GM19193 (cell line): ENCODE data around the gene TLL1.

Experiments used
- POLR2A ChIP-seq: IDR thresholded peaks from 4 replicates; pipeline ENCODE4 v1.6.1; 2011; ENCODE audit not compliant: insufficient read depth, insufficient read length; ENCODE audit errors: extremely low read depth

TLL1 gene

DNA sequence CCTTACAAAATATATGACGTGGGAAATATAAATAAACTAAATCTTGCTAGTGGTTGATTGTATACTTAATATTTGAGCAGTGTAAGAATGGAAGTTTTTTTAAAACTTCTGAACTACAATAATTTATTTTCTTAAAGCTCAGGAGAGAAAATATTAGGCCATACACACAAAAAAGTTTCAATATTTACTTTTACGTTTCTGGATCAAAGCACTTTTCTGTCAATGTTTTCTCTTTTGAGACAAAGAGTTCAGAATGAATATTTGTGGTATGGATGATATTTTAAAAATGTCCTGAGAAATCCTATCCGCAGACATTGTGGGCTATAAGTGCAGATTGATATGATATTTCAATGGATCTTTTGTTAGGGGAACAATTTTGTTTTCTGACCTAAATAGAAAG is 109.9 kb downstream of the TLL1 start:
- no peak for TF ChIP-seq POLR2A

GRCh38 chr4:165986956-165987698 is 114.1 kb downstream of the TLL1 start:
- TF ChIP-seq POLR2A = no peak

DNA sequence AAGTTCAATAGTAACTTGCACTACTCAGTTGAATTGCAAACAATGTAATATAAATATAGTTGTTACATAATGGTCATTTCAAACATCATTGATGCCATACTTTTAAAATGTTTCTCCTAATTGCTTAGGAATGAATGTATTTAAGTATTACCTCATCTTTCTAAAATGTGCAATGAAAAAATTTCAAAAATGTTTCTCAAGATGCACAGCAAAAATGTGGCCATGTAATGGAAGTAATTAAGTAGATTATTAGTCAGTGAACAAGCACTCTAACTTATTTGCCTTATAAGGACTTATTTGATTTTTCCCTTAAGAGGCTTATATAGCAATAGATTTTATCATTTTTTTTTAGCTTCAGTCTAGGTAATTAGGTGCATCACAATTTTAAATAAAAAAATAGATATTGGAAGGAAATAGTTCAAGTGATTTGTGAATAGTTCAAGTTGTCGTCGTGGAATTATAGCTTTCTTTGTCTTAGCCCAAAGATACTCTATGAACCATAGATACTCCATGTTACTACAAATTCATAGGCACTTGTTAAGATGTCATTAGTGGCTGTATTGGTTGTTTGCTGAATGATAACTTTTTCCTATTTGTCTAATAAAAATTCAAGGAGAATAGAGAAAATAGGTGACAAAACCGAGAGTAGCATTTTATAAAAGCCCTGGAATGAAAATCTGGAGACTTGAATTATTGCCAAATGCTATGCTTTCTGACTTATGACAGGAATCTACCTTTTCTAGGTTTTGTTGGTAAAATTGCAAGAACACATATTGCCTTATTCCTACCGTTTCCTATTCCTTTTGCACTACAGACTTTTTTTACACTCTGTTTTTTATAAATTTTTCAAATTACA is 118.5 kb downstream of the TLL1 start:
- no peak for TF ChIP-seq POLR2A

DNA sequence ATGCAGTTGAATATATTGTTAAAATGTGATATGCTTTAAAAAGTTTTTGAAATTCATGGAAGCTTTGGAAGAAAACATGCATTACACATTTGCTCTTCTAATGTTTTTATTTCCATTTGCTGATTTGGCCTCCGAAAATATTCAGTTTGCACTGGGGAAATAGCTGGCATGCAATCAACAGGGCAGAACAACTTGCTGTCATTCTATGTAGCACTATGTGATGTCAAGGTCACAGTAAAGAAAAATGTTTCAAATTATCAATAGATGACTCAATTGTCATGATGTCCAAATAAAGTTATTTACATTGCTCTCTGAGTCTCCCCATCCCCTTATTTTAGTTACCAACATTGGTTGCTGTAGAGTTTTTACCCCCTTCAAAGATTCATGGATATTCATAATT is 119.2 kb downstream of the TLL1 start:
- no peak for TF ChIP-seq POLR2A

DNA sequence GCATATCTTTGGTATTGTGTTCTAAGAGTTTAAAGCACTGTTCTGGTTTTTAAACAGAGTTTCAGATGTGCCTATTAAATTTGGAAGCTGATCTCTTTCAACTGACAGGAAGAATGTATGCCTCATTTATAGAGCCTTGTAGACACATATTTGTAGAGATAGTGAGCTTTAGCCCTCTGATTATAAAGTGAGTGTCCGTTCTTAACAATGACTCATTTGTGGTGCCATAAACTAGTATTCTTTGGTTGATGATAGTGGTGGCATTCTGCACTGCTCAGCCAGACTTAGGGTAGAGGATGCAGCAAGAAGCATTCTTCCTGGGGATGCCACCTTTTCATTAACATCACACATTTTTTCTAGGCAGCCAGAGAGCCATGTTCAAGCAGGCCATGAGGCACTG is 121.7 kb downstream of the TLL1 start:
- no peak for TF ChIP-seq POLR2A

- no peak for TF ChIP-seq POLR2A
Measured at GRCh38 chr4:166003811-166004210, 130.8 kb downstream of the TLL1 start.

GRCh38 chr4:166006217-166006616 is 133.2 kb downstream of the TLL1 start:
- no peak for TF ChIP-seq POLR2A

- no peak for TF ChIP-seq POLR2A
Measured at GRCh38 chr4:166008510-166008909, 135.5 kb downstream of the TLL1 start.

- TF ChIP-seq POLR2A = no peak
Measured at GRCh38 chr4:166012129-166013030, 139.3 kb downstream of the TLL1 start.

DNA sequence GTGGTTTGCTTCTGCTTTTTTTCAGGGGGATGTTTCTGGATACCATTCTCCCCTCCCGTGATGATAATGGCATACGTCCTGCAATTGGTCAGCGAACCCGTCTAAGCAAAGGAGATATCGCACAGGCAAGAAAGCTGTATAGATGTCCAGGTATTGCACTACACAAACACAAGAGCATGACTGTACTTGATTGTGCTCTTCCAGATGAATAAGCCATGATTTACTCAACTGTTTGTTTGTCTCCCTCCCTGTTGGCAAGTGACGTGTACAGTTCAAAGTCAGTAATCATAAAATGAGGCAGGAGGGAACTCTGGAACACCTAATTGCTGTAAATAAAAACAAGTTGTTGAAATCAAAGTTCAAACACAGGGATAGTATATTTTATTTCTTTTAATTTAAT is 141.4 kb downstream of the TLL1 start:
- TF ChIP-seq POLR2A = no peak

DNA sequence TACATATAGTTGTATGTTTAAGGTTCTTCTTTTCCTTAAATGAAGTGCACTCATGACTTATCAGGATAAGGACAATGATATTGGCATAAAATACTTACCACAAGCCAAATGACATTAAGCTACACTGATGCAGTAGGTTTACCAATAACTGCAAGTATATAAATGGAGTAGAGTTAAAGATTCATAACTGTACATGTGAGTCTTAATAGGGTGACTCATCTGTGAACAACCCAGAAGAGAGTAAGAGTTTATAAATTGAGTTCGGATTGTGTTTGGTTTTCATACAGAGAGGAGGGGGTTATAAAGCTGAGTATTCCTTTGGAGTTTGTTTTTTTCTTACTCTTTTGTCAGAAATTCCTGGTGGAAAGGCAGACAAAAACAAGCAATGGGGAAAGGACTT is 144.8 kb downstream of the TLL1 start:
- no peak for TF ChIP-seq POLR2A

GRCh38 chr4:166019441-166020220 is 146.6 kb downstream of the TLL1 start:
- TF ChIP-seq POLR2A = no peak

GRCh38 chr4:166021617-166022016 is 148.6 kb downstream of the TLL1 start:
- no peak for TF ChIP-seq POLR2A

DNA sequence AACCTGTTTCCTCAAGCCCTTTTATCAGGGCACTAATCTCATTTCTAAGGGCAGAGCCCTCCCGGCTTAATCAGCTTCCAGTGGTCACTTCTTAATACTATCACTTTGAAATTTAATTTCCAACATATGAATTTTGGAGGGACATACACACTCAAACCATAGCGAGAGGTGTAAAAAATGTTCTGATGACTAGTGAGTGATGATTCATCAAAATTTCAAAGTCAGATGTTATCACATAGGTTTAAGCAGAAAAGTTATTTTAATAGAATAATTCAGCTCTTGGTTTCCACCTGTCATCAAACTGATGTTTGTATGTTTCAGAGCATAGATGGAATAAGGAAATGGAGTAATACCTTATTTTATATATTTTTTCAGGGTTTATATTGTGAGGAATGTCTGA is 161.9 kb downstream of the TLL1 start:
- TF ChIP-seq POLR2A = no peak

DNA sequence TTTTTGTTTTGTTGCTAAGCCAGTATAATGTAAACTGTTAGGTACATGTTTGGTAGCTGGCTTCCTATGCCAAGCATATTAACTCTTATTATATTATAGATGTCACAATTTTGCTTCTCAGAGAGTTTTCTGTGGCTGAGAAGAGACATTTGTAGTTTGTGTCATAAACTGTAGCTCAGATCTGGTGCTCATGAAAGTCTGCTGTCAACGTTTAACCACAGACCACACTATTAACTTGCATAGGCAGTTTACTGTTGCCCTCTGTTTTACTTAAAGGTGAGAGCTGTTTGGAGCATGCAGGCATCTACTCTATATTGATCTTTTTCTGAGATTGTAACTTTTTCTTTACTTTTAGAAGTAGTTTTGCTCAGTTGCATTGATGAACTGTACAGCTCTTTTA is 166.8 kb downstream of the TLL1 start:
- TF ChIP-seq POLR2A = no peak

DNA sequence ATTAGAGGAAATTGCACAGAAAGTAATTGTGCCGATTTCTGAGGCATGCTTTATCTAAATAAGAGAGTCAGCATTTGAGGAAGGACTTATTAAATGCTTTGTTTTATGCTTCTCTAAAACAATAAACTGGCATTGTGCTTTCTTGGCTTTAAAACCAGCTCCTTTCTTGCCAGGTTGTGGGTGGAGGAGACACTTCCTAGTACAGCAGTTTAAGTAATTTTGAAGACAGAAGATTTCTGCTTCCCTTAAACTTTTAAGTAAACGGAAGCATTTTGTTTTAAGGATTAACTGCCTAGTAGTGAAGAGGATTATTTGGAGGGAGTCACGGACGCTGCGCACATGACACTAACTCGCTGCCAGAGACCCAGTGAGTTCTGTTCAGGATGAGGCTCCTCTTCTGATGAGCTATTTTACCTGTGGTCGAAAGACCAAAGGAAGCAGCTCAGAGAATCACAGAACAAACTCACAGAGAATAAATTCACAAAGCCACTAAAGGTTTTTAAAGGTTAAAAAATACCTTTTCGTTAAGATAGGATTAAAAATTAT is 169.5 kb downstream of the TLL1 start:
- TF ChIP-seq POLR2A = no peak
